GM06990 (cell line): ENCODE measurements around the gene CDH3.

ENCODE experiments used
- DNase-seq: peaks from one replicate; pipeline ENCODE4 v3.0.0-alpha.2; 2011; ENCODE audit not compliant: insufficient read length; ENCODE audit errors: extremely low read depth
- H3K27me3 ChIP-seq: replicated peaks from 2 replicates; pipeline ENCODE4 v1.6.0; 2011; ENCODE audit warnings: low read length; ENCODE audit not compliant: control insufficient read depth, insufficient read depth
- H3K36me3 ChIP-seq: 2 replicates; pipeline ENCODE4 v1.5.1; 2011; ENCODE audit warnings: low read length; ENCODE audit not compliant: control insufficient read depth, insufficient read depth
- H3K4me3 ChIP-seq: replicated peaks from 2 replicates; pipeline ENCODE4 v1.5.1; 2011; ENCODE audit warnings: low read depth, mild to moderate bottlenecking, control low read depth, low read length
- TF ChIP-seq, protein P1 (sequence below): IDR thresholded peaks from 2 replicates; pipeline ENCODE4 v1.5.1; 2011; ENCODE audit warnings: low read length, control low read depth, mild to moderate bottlenecking, inconsistent platforms; ENCODE audit not compliant: insufficient read depth, poor library complexity, severe bottlenecking

CDH3 gene

DNA sequence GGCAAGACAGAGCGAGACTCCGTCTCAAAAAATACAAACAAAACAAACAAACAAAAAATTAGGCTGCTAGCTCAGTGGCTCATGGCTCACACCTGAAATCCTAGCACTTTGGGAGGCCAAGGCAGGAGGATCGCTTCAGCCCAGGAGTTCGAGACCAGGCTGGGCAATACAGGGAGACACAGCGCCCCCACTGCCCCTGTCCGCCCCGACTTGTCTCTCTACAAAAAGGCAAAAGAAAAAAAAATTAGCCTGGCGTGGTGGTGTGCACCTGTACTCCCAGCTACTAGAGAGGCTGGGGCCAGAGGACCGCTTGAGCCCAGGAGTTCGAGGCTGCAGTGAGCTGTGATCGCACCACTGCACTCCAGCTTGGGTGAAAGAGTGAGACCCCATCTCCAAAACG is 91.5 kb downstream of the CDH3 start:
- Histone ChIP-seq H3K27me3 (no peaks in the 10 kb centered on the region; the same call in 1 of the 2 replicates), H3K36me3 (no peaks in the 10 kb centered on the region), H3K4me3 (no peak overlapping the region)
- TF ChIP-seq, protein P1, sequence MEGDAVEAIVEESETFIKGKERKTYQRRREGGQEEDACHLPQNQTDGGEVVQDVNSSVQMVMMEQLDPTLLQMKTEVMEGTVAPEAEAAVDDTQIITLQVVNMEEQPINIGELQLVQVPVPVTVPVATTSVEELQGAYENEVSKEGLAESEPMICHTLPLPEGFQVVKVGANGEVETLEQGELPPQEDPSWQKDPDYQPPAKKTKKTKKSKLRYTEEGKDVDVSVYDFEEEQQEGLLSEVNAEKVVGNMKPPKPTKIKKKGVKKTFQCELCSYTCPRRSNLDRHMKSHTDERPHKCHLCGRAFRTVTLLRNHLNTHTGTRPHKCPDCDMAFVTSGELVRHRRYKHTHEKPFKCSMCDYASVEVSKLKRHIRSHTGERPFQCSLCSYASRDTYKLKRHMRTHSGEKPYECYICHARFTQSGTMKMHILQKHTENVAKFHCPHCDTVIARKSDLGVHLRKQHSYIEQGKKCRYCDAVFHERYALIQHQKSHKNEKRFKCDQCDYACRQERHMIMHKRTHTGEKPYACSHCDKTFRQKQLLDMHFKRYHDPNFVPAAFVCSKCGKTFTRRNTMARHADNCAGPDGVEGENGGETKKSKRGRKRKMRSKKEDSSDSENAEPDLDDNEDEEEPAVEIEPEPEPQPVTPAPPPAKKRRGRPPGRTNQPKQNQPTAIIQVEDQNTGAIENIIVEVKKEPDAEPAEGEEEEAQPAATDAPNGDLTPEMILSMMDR, result no peak
- DNase-seq, result no peak

DNA sequence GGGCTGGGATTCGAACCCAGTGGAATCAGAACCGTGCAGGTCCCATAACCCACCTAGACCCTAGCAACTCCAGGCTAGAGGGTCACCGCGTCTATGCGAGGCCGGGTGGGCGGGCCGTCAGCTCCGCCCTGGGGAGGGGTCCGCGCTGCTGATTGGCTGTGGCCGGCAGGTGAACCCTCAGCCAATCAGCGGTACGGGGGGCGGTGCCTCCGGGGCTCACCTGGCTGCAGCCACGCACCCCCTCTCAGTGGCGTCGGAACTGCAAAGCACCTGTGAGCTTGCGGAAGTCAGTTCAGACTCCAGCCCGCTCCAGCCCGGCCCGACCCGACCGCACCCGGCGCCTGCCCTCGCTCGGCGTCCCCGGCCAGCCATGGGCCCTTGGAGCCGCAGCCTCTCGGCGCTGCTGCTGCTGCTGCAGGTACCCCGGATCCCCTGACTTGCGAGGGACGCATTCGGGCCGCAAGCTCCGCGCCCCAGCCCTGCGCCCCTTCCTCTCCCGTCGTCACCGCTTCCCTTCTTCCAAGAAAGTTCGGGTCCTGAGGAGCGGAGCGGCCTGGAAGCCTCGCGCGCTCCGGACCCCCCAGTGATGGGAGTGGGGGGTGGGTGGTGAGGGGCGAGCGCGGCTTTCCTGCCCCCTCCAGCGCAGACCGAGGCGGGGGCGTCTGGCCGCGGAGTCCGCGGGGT is 92.1 kb downstream of the CDH3 start, which contains the start of gene CDH1:
TSS of gene CDH1 (plus strand) at position 247 of the 684 bp plus-strand sequence. CDS start at position 371, 124 bp downstream.
- no peak for DNase-seq
- no peaks in the 10 kb centered on the region for H3K36me3 ChIP-seq
- TF ChIP-seq, protein P1, result no peak
- no peak within 1 kb of the TSS for H3K4me3 ChIP-seq
- H3K27me3 ChIP-seq, result no peaks in the 10 kb centered on the region; the same call in 1 of the 2 replicates

DNA sequence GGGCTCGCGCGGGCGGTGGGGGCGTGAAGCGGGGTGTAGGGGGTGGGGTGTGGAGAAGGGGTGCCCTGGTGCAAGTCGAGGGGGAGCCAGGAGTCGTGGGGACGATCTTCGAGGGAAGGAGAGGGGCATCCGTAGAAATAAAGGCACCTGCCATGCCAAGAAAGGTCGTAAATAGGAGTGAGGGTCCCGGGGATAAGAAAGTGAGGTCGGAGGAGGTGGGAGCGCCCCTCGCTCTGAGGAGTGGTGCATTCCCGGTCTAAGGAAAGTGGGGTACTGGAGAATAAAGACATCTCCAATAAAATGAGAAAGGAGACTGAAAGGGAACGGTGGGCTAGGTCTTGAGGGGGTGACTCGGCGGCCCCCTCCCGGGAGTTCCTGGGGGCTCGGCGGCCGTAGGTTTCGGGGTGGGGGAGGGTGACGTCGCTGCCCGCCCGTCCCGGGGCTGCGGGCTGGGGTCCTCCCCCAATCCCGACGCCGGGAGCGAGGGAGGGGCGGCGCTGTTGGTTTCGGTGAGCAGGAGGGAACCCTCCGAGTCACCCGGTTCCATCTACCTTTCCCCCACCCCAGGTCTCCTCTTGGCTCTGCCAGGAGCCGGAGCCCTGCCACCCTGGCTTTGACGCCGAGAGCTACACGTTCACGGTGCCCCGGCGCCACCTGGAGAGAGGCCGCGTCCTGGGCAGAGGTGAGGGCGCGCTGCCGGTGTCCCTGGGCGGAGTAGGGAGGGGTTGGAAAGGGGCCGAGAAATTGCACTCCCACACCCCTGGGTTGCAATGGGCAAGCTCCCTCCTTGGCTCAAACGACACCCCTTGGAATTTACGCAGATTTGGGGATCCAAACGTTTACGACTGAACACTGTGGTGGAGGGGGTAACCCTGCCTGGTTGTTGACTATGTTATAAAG is 92.9 kb downstream of the CDH3 start:
- no peak for DNase-seq
- Histone ChIP-seq H3K27me3 (no peaks in the 10 kb centered on the region; the same call in 1 of the 2 replicates), H3K4me3 (no peak overlapping the region), H3K36me3 (no peaks in the 10 kb centered on the region)
- TF ChIP-seq, protein P1, result no peak

DNA sequence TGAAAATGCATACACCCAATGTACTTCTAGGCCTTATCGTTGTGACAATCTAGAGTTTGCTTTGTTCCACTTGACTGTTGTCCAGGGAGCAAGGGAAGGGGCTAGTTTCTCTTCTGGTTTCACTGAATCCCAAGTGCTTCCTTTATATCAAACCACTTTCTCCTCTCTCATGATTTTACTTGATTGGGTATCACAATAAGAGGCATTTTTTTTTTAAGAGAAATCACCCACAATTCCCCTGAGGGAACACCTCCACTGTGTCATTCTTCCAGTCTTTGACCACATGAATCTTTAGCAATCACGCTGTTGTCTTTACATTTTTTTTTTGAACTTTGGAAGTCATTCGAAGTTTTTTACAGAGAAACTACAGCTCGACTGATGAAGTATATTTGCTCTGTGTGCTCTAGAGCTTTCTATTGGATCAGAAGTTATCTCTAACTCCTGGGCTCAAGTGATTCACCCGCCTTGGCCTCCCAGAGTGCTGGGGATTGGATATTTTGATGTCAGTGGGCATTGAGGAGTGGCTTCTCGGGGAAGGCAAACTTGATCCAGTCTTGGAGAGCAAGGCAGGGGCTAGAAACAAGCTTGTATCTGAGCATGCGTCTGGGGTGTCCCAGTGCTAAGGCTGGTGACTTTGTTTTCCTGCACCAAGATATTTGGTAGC is 95.0 kb downstream of the CDH3 start:
- no peak for DNase-seq
- TF ChIP-seq, protein P1, result no peak
- Histone ChIP-seq H3K27me3 (no peaks in the 10 kb centered on the region; the same call in 1 of the 2 replicates), H3K4me3 (no peak overlapping the region), H3K36me3 (no peaks in the 10 kb centered on the region)

DNA sequence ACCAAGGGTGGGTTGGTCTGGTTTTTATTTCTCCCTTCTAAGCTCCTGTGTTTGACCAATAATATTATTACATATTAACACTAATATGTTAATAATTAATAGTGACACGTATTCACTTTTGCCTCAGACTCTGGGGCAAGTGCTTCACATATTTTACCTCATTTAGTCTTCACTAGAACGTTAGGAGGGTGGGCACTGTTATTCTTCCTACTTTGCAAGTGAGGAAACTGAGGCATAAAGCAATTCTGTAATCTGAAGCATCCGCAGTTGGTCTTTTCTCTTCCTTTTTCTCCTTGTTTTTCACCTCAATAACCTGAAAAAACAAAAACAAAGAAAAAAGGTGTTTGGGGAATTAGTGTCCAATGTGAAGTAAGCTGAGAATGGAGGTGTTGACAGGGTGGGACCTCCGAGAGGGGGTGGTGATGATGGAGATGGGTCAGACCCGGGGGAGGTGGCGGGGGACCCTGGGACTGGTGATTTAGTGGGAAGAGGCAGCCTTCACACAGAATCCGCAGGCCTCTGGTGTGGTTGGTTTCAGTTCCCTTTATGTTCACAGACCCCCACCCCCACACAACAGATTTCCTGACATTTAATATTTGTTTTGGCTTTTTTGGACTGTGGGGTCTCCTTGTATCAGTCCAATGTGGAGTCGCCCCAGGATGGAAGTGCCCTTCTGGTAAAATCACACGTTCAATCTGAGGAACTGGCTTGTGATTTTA is 95.7 kb downstream of the CDH3 start:
- Histone ChIP-seq H3K4me3 (no peak overlapping the region), H3K27me3 (no peaks in the 10 kb centered on the region; the same call in 1 of the 2 replicates), H3K36me3 (no peaks in the 10 kb centered on the region)
- no peak for DNase-seq
- TF ChIP-seq, protein P1, result no peak
